Colonic mucosa (tissue), 4 donors: ENCODE results near the gene TBC1D8. TPM values are rescaled to one million over a fixed set of nuclear protein-coding genes. Genes with fewer than 3 reads are reported as not detected.

Experiments used
- DNase-seq: peaks from one replicate; pipeline ENCODE4 v3.0.0-alpha.2; 2020
- H3K27ac ChIP-seq: fragments of 200-600 bp; one replicate; pipeline ENCODE4 v1.8.0; 2021
- H3K27me3 ChIP-seq: fragments of 200-600 bp; one replicate; pipeline ENCODE4 v1.8.0; 2021
- H3K36me3 ChIP-seq: fragments of 200-600 bp; one replicate; pipeline ENCODE4 v1.8.0; 2021
- H3K4me1 ChIP-seq: fragments of 200-600 bp; one replicate; pipeline ENCODE4 v1.8.0; 2021; ENCODE audit warnings: mild to moderate bottlenecking
- H3K4me3 ChIP-seq: fragments of 200-600 bp; one replicate; pipeline ENCODE4 v1.8.0; 2021
- H3K9ac ChIP-seq, 2 donors: one replicate each; pipeline ENCODE4 v1.7.0; 2013; ENCODE audit warnings: control low read depth in 2 of 2, low read depth in 2 of 2, low read length in 2 of 2
- H3K9me3 ChIP-seq: fragments of 200-600 bp; one replicate; pipeline ENCODE4 v1.8.0; 2021
- CTCF ChIP-seq: fragments of 200-600 bp; IDR thresholded peaks from one replicate; pipeline ENCODE4 v1.8.0; 2022; ENCODE audit warnings: antibody characterized with exemption, mild to moderate bottlenecking
- intact Hi-C: fragments of 100-400 bp; cut with DNase I; formaldehyde crosslinking; loops from one replicate; pipeline ENCODE4 v1.14.1; 2022
- total RNA-seq, 2 donors: library from RNA; stranded (reverse); fragmentation: NEBNext Ultra II Directional in 1 of 2; extraction: Animal tissue kit (Norgen Biotek cat#: 25700) in 1 of 2; gene quantifications; one replicate each; pipeline ENCODE4 v1.2.1, GENCODE V29; 2021
- donor health status: healthy.
- donor health status: DM: no; HTN: no; CAD: no.
- donor health status: DM: no; HTN: no; CAD: no.

TBC1D8 gene
- total RNA-seq, 2 donors from 2014 or later: 10.3 to 11.8 TPM

DNA sequence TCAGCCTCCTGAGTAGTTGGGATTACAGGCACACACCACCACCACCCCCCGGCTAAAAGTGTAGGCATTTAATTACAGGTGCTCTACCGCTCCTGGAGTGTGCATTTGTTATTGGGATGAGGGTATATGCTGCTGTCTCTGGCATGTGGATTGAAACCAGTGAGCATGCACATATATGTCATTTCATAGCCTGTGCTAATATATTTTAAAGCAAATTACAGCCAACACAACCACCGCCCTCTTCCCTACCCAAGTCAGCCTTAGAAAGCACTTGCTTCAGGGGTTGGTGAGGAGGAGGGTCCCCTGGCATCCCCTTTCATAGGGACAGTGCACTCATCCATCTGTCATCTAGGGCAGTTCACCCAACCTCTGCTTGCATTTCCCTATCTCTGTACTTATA lies 10.5 kb upstream of the TBC1D8 start:
- H3K4me1 ChIP-seq: no peaks in the 10 kb centered on the region
- no peaks in the 10 kb centered on the region for H3K36me3 ChIP-seq
- no peaks in the 10 kb centered on the region for H3K9me3 ChIP-seq
- no peak for TF ChIP-seq CTCF
- H3K27me3 ChIP-seq: no peaks in the 10 kb centered on the region
- no peak overlapping the region for H3K27ac ChIP-seq
- DNase-seq: no peak
- H3K9ac ChIP-seq: no peak overlapping the region
- H3K4me3 ChIP-seq: no peak overlapping the region
- intact Hi-C loops: no loop called here

DNA sequence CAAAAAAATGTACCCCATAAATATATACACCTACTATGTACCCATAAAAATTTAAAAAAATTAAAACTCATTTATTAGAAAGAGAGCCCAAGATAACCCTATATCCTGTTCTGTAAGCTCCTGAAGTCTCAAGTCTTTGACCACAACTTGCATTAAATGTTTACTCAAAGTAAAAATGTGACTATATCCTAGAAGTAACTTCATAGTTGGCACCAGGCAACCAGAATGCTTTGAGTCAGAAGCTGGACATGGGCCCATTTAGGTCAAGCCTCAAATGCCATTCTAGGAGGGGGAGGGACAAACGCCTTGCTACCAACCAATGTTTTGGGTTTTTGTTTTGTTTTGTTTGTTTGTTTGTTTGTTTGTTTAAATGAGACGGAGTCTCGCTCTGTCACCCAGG lies 9.3 kb upstream of the TBC1D8 start:
- intact Hi-C loops: no loop called here
- H3K9ac ChIP-seq: no peak overlapping the region
- no peak overlapping the region for H3K4me3 ChIP-seq
- H3K4me1 ChIP-seq: no peaks in the 10 kb centered on the region
- H3K36me3 ChIP-seq: no peaks in the 10 kb centered on the region
- no peaks in the 10 kb centered on the region for H3K27me3 ChIP-seq
- DNase-seq: no peak
- no peak overlapping the region for H3K27ac ChIP-seq
- no peaks in the 10 kb centered on the region for H3K9me3 ChIP-seq
- no peak for TF ChIP-seq CTCF

- Histone ChIP-seq H3K9me3 (no peaks in the 10 kb centered on the region), H3K27me3 (no peaks in the 10 kb centered on the region), H3K36me3 (no peaks in the 10 kb centered on the region), H3K4me3 (no peak overlapping the region), H3K9ac (no peak overlapping the region), H3K4me1 (no peaks in the 10 kb centered on the region), H3K27ac (no peak overlapping the region)
- DNase-seq: no peak
- intact Hi-C loops: no loop called here
- TF ChIP-seq CTCF: no peak
Observed at GRCh38 chr2:101159526-101159925, 8.3 kb upstream of the TBC1D8 start.

DNA sequence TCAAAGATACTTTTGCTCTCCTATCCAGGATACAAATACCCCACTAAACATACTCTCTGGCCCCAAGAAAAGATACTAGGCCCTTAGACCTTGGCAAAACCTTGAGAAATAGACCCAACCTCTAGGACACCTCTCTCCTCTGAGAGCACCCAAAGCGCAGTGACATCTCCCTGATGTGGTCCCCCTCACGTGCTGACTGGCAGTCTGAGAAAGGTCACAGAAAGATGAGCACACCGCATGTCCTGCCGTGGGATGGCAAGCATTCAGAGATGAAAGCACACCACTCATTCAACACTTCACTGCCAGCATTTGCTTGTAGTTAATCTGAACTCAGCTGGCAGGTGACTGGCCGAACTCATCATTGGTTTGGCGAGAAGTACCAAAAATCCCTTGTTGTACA lies 6.1 kb upstream of the TBC1D8 start:
- H3K27ac ChIP-seq: no peak overlapping the region
- DNase-seq: no peak
- H3K4me3 ChIP-seq: no peak overlapping the region
- H3K9ac ChIP-seq: no peak overlapping the region
- TF ChIP-seq CTCF: no peak
- intact Hi-C loops: no loop called here
- H3K9me3 ChIP-seq: no peaks in the 10 kb centered on the region
- H3K27me3 ChIP-seq: no peaks in the 10 kb centered on the region
- no peaks in the 10 kb centered on the region for H3K4me1 ChIP-seq
- H3K36me3 ChIP-seq: no peaks in the 10 kb centered on the region

DNA sequence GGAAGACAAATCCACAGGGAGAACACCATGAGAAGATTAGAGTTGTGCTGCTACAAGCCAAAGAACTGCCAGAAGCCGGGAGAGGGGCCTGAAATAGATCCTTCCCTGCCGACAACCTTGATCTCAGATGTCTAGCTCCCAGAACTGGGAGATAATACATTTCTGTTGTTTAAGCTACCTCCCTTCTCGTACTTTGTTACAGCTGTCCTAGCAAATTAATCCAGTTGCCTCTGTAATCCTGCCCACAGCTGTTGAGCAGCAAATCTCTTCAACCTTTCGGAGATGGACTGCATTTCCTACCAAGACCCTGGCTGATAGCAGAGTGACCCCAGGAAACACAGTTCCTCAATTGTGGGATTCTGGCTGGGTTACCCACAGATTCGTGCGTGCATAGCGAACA lies 2.6 kb upstream of the TBC1D8 start:
- H3K36me3 ChIP-seq: no peaks in the 10 kb centered on the region
- TF ChIP-seq CTCF: no peak
- no peaks in the 10 kb centered on the region for H3K27me3 ChIP-seq
- intact Hi-C loops: loop anchor here (2.0 to 5.0 kb wide), 3 partner anchors 41 to 141 kb away; no protein-coding TSS in a partner anchor
- no peak overlapping the region for H3K9ac ChIP-seq
- no peak overlapping the region for H3K4me3 ChIP-seq
- H3K9me3 ChIP-seq: no peaks in the 10 kb centered on the region
- no peaks in the 10 kb centered on the region for H3K4me1 ChIP-seq
- H3K27ac ChIP-seq: no peak overlapping the region
- DNase-seq: no peak
